Activated naive CD4-positive, alpha-beta T cell treated with anti-CD3 and anti-CD28 coated beads, Interleukin-2, amount 50 U/mL, for 24 hours (primary cell): ENCODE results near the gene NISCH.

Source experiments
- H3K27ac Mint-ChIP-seq: one replicate; pipeline ENCODE4 v1.8.0; 2021; ENCODE audit warnings: mild to moderate bottlenecking, mixed read lengths
- H3K27me3 Mint-ChIP-seq: one replicate; pipeline ENCODE4 v1.8.0; 2021; ENCODE audit warnings: mixed read lengths
- H3K36me3 Mint-ChIP-seq: one replicate; pipeline ENCODE4 v1.8.0; 2021; ENCODE audit warnings: mixed read lengths
- H3K4me1 Mint-ChIP-seq: one replicate; pipeline ENCODE4 v1.8.0; 2021; ENCODE audit warnings: mixed read lengths
- H3K4me3 Mint-ChIP-seq: one replicate; pipeline ENCODE4 v1.8.0; 2021; ENCODE audit warnings: mild to moderate bottlenecking, mixed read lengths
- H3K9me3 Mint-ChIP-seq: one replicate; pipeline ENCODE4 v1.8.0; 2021; ENCODE audit warnings: mixed read lengths

The NISCH gene

GRCh38 chr3:52441091-52441771 is 14.2 kb upstream of the NISCH start:
- Mint-ChIP-seq H3K9me3 (no peaks in the 10 kb centered on the region), H3K27ac (no peak overlapping the region), H3K4me1 (no peaks in the 10 kb centered on the region), H3K4me3 (no peak overlapping the region), H3K36me3 (no peaks in the 10 kb centered on the region), H3K27me3 (no peaks in the 10 kb centered on the region)

DNA sequence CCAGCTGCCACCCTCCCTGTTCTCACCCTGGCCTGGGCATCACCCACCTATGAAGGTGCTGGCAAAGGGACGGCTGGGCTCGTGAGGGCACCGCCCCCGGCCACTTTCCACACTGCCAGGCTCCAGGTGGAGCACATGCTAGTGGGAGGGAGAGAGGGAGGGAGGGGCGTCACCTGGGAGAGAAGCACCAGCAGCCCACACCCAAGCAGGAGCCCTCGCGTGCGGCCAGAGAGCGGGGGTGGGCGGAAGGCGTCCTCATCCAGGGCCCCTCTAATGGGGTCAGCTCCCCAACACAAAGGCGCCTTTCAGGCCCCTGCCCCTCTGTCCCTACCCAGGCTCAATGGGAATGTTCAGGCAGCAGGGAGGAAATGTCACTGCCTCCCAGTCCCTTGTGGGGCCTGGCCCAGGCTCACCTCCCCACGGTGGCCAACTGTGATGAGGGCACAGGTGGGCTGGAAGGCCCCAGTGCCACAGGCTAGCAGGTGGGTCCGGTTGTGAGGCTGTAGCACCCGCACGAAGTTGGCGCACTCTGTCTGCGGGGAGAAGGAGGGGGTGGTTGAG is 13.6 kb upstream of the NISCH start:
- H3K36me3 Mint-ChIP-seq = no peaks in the 10 kb centered on the region
- no peak overlapping the region for H3K27ac Mint-ChIP-seq
- H3K27me3 Mint-ChIP-seq = no peaks in the 10 kb centered on the region
- no peak overlapping the region for H3K4me3 Mint-ChIP-seq
- peaks cover 1% of the 10 kb centered on the region for H3K4me1 Mint-ChIP-seq
- H3K9me3 Mint-ChIP-seq = no peaks in the 10 kb centered on the region

GRCh38 chr3:52442409-52443267 is 12.8 kb upstream of the NISCH start:
- Mint-ChIP-seq H3K4me1 (peaks cover 6% of the 10 kb centered on the region), H3K27me3 (no peaks in the 10 kb centered on the region), H3K9me3 (no peaks in the 10 kb centered on the region), H3K27ac (no peak overlapping the region), H3K36me3 (no peaks in the 10 kb centered on the region), H3K4me3 (no peak overlapping the region)

GRCh38 chr3:52443268-52443610 is 12.2 kb upstream of the NISCH start:
- no peak overlapping the region for H3K27ac Mint-ChIP-seq
- H3K4me1 Mint-ChIP-seq = peaks cover 6% of the 10 kb centered on the region
- no peaks in the 10 kb centered on the region for H3K9me3 Mint-ChIP-seq
- no peaks in the 10 kb centered on the region for H3K27me3 Mint-ChIP-seq
- no peaks in the 10 kb centered on the region for H3K36me3 Mint-ChIP-seq
- no peak overlapping the region for H3K4me3 Mint-ChIP-seq

DNA sequence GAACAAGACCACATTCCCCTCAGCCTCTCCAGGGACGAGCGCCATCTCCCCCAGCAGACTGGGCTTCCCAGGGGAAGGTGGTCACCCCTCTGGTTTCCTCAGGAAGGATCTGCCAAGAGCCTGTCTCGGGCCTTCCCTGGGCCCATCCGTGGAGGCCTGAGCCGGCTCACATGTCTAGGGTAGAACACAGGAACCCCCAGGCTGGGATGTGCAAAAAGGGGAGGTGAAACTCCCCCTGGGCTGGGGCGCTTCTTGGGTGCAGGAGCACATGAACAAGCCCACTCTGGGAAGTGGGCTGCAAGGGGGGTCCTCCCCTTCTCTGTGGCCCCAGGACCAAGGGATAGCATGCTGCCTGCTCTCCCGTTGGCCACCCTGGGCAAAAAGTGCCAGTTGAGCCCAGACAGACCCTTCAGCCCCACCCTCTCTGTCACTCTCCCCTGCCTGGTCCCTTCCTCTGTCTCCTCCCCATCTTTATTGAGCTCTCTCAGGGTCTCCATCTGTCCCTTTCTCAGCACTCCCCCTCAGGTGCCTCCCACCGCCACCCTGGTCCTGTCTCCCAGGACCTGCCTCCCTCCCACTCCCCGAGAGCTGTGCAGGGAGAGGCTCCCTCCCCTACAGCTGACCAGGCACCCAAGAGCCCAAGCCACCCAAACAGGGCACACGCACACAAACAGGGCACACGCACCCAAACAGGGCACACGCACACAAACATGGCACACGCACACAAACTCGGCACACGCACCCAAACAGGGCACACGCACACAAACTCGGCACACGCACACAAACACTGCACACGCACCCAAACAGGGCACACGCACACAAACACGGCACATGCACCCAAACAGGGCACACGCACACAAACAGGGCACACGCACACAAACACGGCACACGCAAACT is 11.4 kb upstream of the NISCH start:
- peaks cover 6% of the 10 kb centered on the region for H3K4me1 Mint-ChIP-seq
- H3K9me3 Mint-ChIP-seq = no peaks in the 10 kb centered on the region
- H3K27ac Mint-ChIP-seq = no peak overlapping the region
- no peak overlapping the region for H3K4me3 Mint-ChIP-seq
- no peaks in the 10 kb centered on the region for H3K36me3 Mint-ChIP-seq
- no peaks in the 10 kb centered on the region for H3K27me3 Mint-ChIP-seq

DNA sequence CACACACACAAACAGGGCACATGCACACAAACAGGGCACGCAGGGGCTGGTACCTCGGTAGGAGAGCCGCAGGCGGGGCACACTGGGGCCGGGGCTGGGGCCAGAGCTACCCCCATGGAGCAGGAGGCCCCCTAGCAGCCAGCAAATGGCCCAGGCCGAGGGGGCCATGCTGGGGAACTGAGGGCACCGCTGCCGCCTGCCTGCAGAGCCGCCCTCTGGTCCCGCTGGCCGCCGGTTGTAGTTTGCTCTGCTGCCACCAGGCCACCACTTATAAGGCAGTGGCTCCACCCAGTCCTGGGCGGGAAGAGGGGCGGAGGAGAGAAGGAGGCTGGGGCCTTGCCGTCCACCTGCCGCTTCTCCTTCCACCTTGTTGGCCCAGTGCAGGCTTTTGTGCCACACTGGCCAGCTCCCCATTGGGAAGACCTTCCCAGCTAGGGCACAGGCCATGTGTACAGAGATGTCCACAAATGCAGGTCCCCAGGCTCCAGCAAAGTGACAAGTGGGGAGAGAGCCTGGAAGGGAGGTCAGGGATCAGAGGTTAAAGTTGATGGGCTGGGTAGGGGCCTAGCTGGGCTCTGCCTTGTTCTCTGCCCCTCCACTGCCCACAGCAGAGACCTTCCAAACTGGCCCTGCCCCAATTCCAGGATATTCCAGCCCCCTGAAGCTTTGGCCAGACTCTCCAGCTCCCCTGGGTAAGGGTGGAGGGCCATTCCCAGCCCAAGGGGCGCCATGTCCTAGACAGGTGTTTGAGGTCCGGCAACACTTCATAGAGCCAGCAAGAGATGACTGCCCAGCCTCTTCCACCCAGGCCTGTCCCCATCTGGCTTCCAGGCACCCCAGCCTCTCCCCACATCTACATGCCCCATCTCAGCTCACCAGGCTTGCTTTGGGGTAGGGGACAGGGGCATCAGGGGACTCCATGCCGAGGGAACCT is 10.3 kb upstream of the NISCH start, which contains the start of gene SEMA3G:
TSS of gene SEMA3G (minus strand) at position 244 of the 934 bp plus-strand sequence. CDS start at position 168, 76 bp downstream.
- no peak within 1 kb of the TSS for H3K27ac Mint-ChIP-seq
- no peak within 1 kb of the TSS for H3K4me3 Mint-ChIP-seq
- H3K27me3 Mint-ChIP-seq = no peaks in the 10 kb centered on the region
- no peaks in the 10 kb centered on the region for H3K9me3 Mint-ChIP-seq
- H3K4me1 Mint-ChIP-seq = peaks cover 6% of the 10 kb centered on the region
- H3K36me3 Mint-ChIP-seq = no peaks in the 10 kb centered on the region

- H3K36me3 Mint-ChIP-seq = no peaks in the 10 kb centered on the region
- H3K27me3 Mint-ChIP-seq = no peaks in the 10 kb centered on the region
- no peak overlapping the region for H3K4me3 Mint-ChIP-seq
- H3K9me3 Mint-ChIP-seq = no peaks in the 10 kb centered on the region
- no peak overlapping the region for H3K27ac Mint-ChIP-seq
- H3K4me1 Mint-ChIP-seq = peaks cover 6% of the 10 kb centered on the region
Observed at GRCh38 chr3:52446042-52446441, 9.4 kb upstream of the NISCH start.

DNA sequence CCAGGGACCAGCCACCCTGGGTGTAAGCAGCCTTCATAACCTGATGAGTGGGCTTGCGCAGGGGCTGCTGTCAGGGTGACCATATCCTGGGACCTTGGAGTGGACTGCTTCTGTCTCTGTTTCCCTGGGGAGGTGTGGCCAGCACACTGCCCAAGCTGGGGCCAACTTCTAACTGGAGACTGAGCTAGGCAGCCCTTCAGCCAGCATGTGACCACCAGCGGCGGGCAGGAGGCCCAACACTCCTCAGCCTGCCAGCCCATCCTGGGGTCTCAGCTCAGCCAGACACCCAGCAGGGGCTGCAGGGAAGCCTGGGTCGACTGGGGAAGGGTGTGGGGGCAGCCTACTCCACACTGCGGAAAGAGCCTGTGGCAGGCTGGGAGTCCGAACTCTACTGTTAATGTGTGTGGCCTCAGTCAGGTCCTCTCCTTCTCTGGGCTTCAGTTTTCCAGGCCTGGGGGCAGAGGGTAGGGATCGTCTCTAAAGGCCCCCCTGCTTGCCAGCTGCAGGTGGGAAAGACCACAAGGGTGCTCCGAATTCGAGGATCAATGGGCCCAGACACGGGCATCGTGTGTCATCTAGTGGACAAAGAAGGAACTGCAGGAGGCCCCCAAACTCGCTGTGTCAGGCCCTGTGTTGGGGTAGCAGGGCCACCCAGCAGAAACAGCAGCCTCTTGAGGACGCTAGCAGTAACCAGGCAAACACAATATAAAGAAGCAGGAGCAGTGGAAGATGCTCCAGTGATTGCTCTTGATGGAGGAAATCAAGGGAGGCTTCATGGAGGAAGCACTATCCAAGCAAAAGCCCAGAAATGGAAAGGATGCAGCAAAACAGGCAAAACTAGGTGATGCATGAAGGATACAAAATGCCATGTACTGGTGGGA is 8.5 kb upstream of the NISCH start:
- no peaks in the 10 kb centered on the region for H3K27me3 Mint-ChIP-seq
- no peaks in the 10 kb centered on the region for H3K9me3 Mint-ChIP-seq
- peak overlapping the region; percentile 46 for H3K27ac Mint-ChIP-seq
- peaks cover 6% of the 10 kb centered on the region for H3K4me1 Mint-ChIP-seq
- H3K36me3 Mint-ChIP-seq = no peaks in the 10 kb centered on the region
- H3K4me3 Mint-ChIP-seq = no peak overlapping the region

DNA sequence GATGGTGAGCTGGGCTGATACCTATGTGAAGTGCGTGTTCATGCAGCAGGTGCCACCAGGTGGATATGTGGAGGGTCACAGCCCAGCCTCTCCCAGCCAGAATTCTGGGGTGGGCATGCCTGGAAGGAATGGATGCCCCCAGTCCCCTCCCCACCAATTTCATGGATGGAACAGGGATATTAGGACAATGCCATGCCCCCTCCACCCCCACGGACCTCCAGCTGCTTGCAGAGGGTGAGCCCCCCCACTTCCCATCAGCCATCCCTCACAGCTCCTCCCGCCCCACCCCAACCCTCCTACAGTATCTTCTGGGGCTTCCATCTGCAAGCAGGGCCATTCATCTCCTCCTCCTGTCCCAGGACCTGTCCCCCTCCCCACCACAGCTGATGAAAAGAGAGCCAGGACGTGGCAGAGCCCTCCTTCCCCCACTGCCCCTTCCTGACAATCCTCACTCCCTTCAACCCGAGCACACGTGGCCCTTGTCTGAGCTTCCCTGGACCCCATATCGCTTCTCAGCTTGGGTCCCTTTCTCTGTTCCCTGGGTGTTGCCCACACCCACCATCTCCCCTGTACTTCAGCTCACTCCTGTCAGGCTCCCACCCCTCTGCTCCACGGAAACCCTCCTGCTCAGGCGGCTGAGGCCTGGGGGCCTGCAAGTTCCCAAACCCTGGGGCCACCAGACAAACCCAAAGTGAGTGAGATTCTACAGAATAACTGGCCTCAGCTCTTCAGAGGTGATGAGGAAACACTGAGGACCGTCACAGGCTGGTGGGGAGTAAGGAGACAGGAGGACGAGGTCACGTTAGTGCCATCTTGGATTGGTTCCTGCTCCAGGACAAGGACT is 7.7 kb upstream of the NISCH start:
- H3K4me1 Mint-ChIP-seq = peaks cover 6% of the 10 kb centered on the region
- H3K27me3 Mint-ChIP-seq = no peaks in the 10 kb centered on the region
- H3K27ac Mint-ChIP-seq = no peak overlapping the region
- no peak overlapping the region for H3K4me3 Mint-ChIP-seq
- no peaks in the 10 kb centered on the region for H3K36me3 Mint-ChIP-seq
- H3K9me3 Mint-ChIP-seq = no peaks in the 10 kb centered on the region

- H3K9me3 Mint-ChIP-seq = no peaks in the 10 kb centered on the region
- H3K4me1 Mint-ChIP-seq = peaks cover 23% of the 10 kb centered on the region
- no peak overlapping the region for H3K27ac Mint-ChIP-seq
- no peak overlapping the region for H3K4me3 Mint-ChIP-seq
- no peaks in the 10 kb centered on the region for H3K27me3 Mint-ChIP-seq
- no peaks in the 10 kb centered on the region for H3K36me3 Mint-ChIP-seq
Observed at GRCh38 chr3:52450489-52451236, 4.7 kb upstream of the NISCH start.

- H3K9me3 Mint-ChIP-seq = no peaks in the 10 kb centered on the region
- H3K27ac Mint-ChIP-seq = no peak overlapping the region
- peaks cover 29% of the 10 kb centered on the region for H3K4me1 Mint-ChIP-seq
- H3K36me3 Mint-ChIP-seq = no peaks in the 10 kb centered on the region
- no peaks in the 10 kb centered on the region for H3K27me3 Mint-ChIP-seq
- no peak overlapping the region for H3K4me3 Mint-ChIP-seq
Observed at GRCh38 chr3:52451237-52452083, 3.9 kb upstream of the NISCH start.

GRCh38 chr3:52452126-52452525 is 3.3 kb upstream of the NISCH start:
- no peak overlapping the region for H3K27ac Mint-ChIP-seq
- H3K36me3 Mint-ChIP-seq = peaks cover under 1% of the 10 kb centered on the region
- H3K27me3 Mint-ChIP-seq = no peaks in the 10 kb centered on the region
- H3K9me3 Mint-ChIP-seq = no peaks in the 10 kb centered on the region
- H3K4me1 Mint-ChIP-seq = peaks cover 32% of the 10 kb centered on the region
- no peak overlapping the region for H3K4me3 Mint-ChIP-seq
